Measurements from ENCODE around the gene MANBA. TPM values are rescaled to one million over a fixed set of nuclear protein-coding genes. Genes with fewer than 3 reads are reported as not detected.

Gene MANBA
- total and polyA plus RNA-seq, 2 of the 13 experiments (the other 11 are each of a cell fraction or from before 2014, with no cell fraction given), result 11.7 to 33.3 TPM

- TF ChIP-seq AKAP8 (CRISPR knock-in tag; IDR thresholded peaks at IDR 0.05) (no peak), STAT5B (CRISPR knock-in tag; IDR thresholded peaks at IDR 0.05) (no peak), ZNF619 (CRISPR knock-in tag; IDR thresholded peaks at IDR 0.05) (no peak), HNF4G (IDR thresholded peaks at IDR 0.05; ENCODE audit: borderline replicate concordance, low read depth, low read length) (no peak), HNF4G (CRISPR knock-in tag; IDR thresholded peaks at IDR 0.05; ENCODE audit: borderline replicate concordance, low read depth) (no peak), ZNF329 (CRISPR knock-in tag; IDR thresholded peaks at IDR 0.05; ENCODE audit: low read depth) (no peak), SP4 (CRISPR knock-in tag; IDR thresholded peaks at IDR 0.05) (no peak), HIC2 (CRISPR knock-in tag; IDR thresholded peaks at IDR 0.05; ENCODE audit: low read depth) (no peak), MYC (CRISPR knock-in tag; IDR thresholded peaks at IDR 0.05; ENCODE audit: borderline replicate concordance) (no peak), TCF7L2 (IDR thresholded peaks at IDR 0.05; ENCODE audit: low read depth, low read length) (no peak), ZNF253 (CRISPR knock-in tag; IDR thresholded peaks at IDR 0.05; ENCODE audit: borderline replicate concordance) (no peak), ATRX (CRISPR knock-in tag; IDR thresholded peaks at IDR 0.05; ENCODE audit: borderline replicate concordance) (no peak), ZNF776 (CRISPR knock-in tag; IDR thresholded peaks at IDR 0.05) (no peak), ZNF317 (CRISPR knock-in tag; IDR thresholded peaks at IDR 0.05) (peak; percentile 92), POLR2G (IDR thresholded peaks at IDR 0.05; ENCODE audit: low read depth, low read length) (no peak), PRPF4 (IDR thresholded peaks at IDR 0.05; ENCODE audit: low read depth, low read length, poor library complexity, severe bottlenecking) (no peak), POLR2AphosphoS2 (IDR thresholded peaks at IDR 0.05; ENCODE audit: low read depth, low read length) (no peak), ZBTB2 (CRISPR knock-in tag; IDR thresholded peaks at IDR 0.05; ENCODE audit: low read depth) (no peak), SMARCC2 (IDR thresholded peaks at IDR 0.05) (no peak), BRD4 (CRISPR knock-in tag; IDR thresholded peaks at IDR 0.05) (no peak), CERS6 (CRISPR knock-in tag; IDR thresholded peaks at IDR 0.05) (no peak)
- TF ChIP-seq, protein P1, sequence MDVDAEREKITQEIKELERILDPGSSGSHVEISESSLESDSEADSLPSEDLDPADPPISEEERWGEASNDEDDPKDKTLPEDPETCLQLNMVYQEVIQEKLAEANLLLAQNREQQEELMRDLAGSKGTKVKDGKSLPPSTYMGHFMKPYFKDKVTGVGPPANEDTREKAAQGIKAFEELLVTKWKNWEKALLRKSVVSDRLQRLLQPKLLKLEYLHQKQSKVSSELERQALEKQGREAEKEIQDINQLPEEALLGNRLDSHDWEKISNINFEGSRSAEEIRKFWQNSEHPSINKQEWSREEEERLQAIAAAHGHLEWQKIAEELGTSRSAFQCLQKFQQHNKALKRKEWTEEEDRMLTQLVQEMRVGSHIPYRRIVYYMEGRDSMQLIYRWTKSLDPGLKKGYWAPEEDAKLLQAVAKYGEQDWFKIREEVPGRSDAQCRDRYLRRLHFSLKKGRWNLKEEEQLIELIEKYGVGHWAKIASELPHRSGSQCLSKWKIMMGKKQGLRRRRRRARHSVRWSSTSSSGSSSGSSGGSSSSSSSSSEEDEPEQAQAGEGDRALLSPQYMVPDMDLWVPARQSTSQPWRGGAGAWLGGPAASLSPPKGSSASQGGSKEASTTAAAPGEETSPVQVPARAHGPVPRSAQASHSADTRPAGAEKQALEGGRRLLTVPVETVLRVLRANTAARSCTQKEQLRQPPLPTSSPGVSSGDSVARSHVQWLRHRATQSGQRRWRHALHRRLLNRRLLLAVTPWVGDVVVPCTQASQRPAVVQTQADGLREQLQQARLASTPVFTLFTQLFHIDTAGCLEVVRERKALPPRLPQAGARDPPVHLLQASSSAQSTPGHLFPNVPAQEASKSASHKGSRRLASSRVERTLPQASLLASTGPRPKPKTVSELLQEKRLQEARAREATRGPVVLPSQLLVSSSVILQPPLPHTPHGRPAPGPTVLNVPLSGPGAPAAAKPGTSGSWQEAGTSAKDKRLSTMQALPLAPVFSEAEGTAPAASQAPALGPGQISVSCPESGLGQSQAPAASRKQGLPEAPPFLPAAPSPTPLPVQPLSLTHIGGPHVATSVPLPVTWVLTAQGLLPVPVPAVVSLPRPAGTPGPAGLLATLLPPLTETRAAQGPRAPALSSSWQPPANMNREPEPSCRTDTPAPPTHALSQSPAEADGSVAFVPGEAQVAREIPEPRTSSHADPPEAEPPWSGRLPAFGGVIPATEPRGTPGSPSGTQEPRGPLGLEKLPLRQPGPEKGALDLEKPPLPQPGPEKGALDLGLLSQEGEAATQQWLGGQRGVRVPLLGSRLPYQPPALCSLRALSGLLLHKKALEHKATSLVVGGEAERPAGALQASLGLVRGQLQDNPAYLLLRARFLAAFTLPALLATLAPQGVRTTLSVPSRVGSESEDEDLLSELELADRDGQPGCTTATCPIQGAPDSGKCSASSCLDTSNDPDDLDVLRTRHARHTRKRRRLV (CRISPR knock-in tag; IDR thresholded peaks at IDR 0.05), result no peak
Measured at GRCh38 chr4:102717448-102718092, 43.2 kb downstream of the MANBA start (continued).
